Naive thymus-derived CD4-positive, alpha-beta T cell (primary cell): ENCODE data around the gene LZTR1. TPM values are rescaled to one million over a fixed set of nuclear protein-coding genes. Genes with fewer than 3 reads are reported as not detected.

Experiments
- ATAC-seq: fragments of 150-1000 bp; cut with Tn5 transposase; 2 replicates; pipeline ENCODE4 v1.10.0; 2021; ENCODE audit warnings: mild to moderate bottlenecking, moderate library complexity
- CTCF ChIA-PET: fragments of 350-600 bp; sonication (Branson Sonifier 250); formaldehyde crosslinking; loops from one replicate; lab custom pipeline; 2021; ENCODE audit warnings: antibody characterized with exemption; lab: Charles Lee
- POLR2A ChIA-PET: fragments of 350-600 bp; sonication (Branson Sonifier 250); formaldehyde crosslinking; loops from one replicate; lab custom pipeline; 2021; ENCODE audit warnings: antibody characterized with exemption, inconsistent platforms; lab: Charles Lee
- DNase-seq, 9 donors: peaks; one replicate each; pipeline versions ENCODE4 v3.0.0 to v3.0.0-alpha.2; 2020 to 2022; ENCODE audit warnings: mixed read lengths in 1 of 9
- H3K27ac ChIP-seq: one replicate; pipeline ENCODE4 v1.7.0; 2013; ENCODE audit warnings: mild to moderate bottlenecking, low read depth, low read length, moderate library complexity
- H3K27me3 ChIP-seq, 2 donors: one replicate each; pipeline ENCODE4 v1.7.0; 2013; ENCODE audit warnings: low read length in 2 of 2, mild to moderate bottlenecking in 2 of 2, moderate library complexity in 2 of 2; ENCODE audit not compliant: control insufficient read depth in 2 of 2, insufficient read depth in 2 of 2
- H3K36me3 ChIP-seq, 3 experiments: 1 replicate in 2 of 3; 2 replicates in 1 of 3; pipeline ENCODE4 v1.7.0; 2013; ENCODE audit warnings: low read length in 3 of 3, mild to moderate bottlenecking in 3 of 3, moderate library complexity in 1 of 3; ENCODE audit not compliant: insufficient read depth in 3 of 3, control insufficient read depth in 2 of 3
- H3K4me1 ChIP-seq, 2 donors: one replicate each; pipeline ENCODE4 v1.7.0; 2013; ENCODE audit warnings: low read length in 2 of 2, mild to moderate bottlenecking in 2 of 2, moderate library complexity in 1 of 2; ENCODE audit not compliant: control insufficient read depth in 2 of 2, insufficient read depth in 2 of 2
- H3K4me3 ChIP-seq: 2 replicates; pipeline ENCODE4 v1.7.0; 2013; ENCODE audit warnings: mild to moderate bottlenecking, low read length
- H3K9me3 ChIP-seq, 3 experiments: 1 replicate in 2 of 3; 2 replicates in 1 of 3; pipeline ENCODE4 v1.7.0; 2013; ENCODE audit warnings: low read length in 3 of 3; ENCODE audit not compliant: control insufficient read depth in 2 of 3
- H3K27ac Mint-ChIP-seq, 9 donors: one replicate each; pipeline ENCODE4 v1.8.0; 2020 to 2022; ENCODE audit warnings: mixed read lengths in 9 of 9, mild to moderate bottlenecking in 8 of 9, moderate library complexity in 5 of 9, inconsistent platforms in 2 of 9
- H3K27me3 Mint-ChIP-seq, 5 donors: one replicate each; pipeline ENCODE4 v1.8.0; 2021 to 2022; ENCODE audit warnings: mixed read lengths in 5 of 5, mild to moderate bottlenecking in 1 of 5
- H3K36me3 Mint-ChIP-seq, 5 donors: one replicate each; pipeline ENCODE4 v1.8.0; 2020 to 2022; ENCODE audit warnings: mixed read lengths in 5 of 5, mild to moderate bottlenecking in 3 of 5, inconsistent platforms in 1 of 5
- H3K4me1 Mint-ChIP-seq, 7 donors: one replicate each; pipeline ENCODE4 v1.8.0; 2020 to 2022; ENCODE audit warnings: mixed read lengths in 7 of 7, mild to moderate bottlenecking in 3 of 7, inconsistent platforms in 1 of 7
- H3K4me3 Mint-ChIP-seq, 10 donors: one replicate each; pipeline ENCODE4 v1.8.0; 2020 to 2022; ENCODE audit warnings: mild to moderate bottlenecking in 10 of 10, mixed read lengths in 10 of 10, moderate library complexity in 6 of 10, inconsistent platforms in 2 of 10
- H3K9me3 Mint-ChIP-seq, 11 donors: one replicate each; pipeline ENCODE4 v1.8.0; 2020 to 2022; ENCODE audit warnings: mixed read lengths in 11 of 11, mild to moderate bottlenecking in 4 of 11, inconsistent platforms in 1 of 11, moderate library complexity in 1 of 11
- intact Hi-C, 2 donors: fragments of 100-400 bp; cut with micrococcal nuclease; formaldehyde crosslinking; loops; one replicate each; pipeline ENCODE4 v1.15.1; 2023
- polyA plus RNA-seq, 2 donors: library from polyadenylated mRNA; unstranded; fragments of 300-500 nt; fragmentation: Illumina TruSeq; gene quantifications; one replicate each; pipeline ENCODE4 v1.2.3, GENCODE V29; 2021
- total RNA-seq, 6 experiments: library from RNA in 5 of 6; stranded (reverse) in 5 of 6; gene quantifications; 1 replicate in 5 of 6; 2 replicates in 1 of 6; pipeline ENCODE4 v1.2.3 and lab custom pipeline; 2021 to 2026

LZTR1 gene
- total and polyA plus RNA-seq, 7 experiments from 2014 or later, result 11.4 to 104 (median 71.2) TPM

DNA sequence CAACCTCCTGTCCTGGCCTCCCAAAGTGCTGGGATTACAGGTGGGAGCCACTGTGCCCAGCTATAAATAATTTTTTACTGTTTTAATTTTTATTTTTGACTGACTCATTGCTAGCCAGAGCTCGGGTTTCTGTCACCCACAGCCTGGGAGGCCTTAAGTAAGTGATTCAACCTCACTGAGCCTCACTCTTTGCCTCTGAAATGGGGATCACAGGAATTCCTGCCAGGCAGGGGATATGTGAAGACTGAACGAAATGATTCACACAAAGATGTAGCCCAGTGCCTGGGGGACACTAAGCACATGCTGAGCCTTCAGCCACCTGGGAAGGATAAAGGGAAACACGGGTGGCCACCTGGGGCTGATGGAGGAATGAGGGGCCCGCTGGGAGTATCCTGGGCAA, 59.8 kb downstream of the LZTR1 start:
- POLR2A ChIA-PET, result no interaction called here
- H3K4me3 Mint-ChIP-seq, result no peak overlapping the region
- ATAC-seq, result no peak
- Histone ChIP-seq H3K4me3 (no peak overlapping the region), H3K27me3 (no peaks in the 10 kb centered on the region), H3K36me3 (no peaks in the 10 kb centered on the region), H3K9me3 (no peaks in the 10 kb centered on the region), H3K4me1 (peaks cover 6 to 16% of the 10 kb centered on the region in 2 donors), H3K27ac (no peak overlapping the region)
- CTCF ChIA-PET, result no interaction called here
- peaks cover 12 to 25% (median 21%) of the 10 kb centered on the region in 7 donors for H3K4me1 Mint-ChIP-seq
- H3K36me3 Mint-ChIP-seq, result peaks cover 0 to 3% (median 0%) of the 10 kb centered on the region in 5 donors
- no peak for DNase-seq
- peaks cover 0 to 1% (median 0%) of the 10 kb centered on the region in 11 donors for H3K9me3 Mint-ChIP-seq
- no peak overlapping the region for H3K27ac Mint-ChIP-seq
- intact Hi-C loops, result no loop called here
- peaks cover 16 to 44% (median 32%) of the 10 kb centered on the region in 5 donors for H3K27me3 Mint-ChIP-seq

DNA sequence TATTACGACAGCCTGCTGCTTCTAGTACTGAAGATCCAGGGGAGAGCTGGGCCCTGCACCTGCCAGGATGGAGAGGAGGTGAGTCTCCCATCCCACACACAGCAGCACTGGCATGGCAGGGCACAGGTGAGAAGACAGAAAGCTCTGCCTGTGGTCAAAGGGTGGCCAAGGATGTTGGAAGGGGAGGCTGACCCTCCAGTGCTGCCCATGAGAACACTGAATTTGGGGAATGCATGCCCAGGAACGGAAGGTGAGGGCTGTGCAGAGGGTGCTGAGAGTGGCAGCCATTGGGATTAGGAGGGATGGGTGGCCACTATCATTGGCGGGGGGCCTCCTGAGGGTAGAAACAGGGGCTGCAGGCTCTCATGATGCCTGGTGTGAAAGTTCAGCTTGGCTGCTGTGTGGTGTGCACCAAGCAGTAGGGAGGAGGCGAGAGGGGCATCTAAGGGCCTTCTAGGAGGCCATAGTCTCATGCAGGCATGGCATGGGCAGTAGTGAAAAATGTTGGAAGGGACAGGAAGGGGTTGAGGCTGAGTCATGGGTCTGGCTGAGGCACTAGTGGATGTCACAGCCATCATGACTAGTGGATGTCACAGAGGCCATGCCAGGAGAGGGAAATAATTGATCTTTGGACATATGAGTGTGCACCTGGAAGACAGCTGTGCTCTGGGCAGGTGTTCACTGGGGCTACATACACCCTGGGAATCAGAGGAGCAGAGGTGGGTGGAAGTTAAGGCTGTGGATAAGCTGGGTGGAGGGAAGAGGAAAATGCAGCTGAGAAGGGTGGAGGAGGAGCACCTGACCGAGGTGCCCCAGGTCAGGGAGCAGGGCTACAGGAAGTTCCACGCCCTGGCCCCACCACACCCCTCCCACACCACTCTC, 61.1 kb downstream of the LZTR1 start:
- Histone ChIP-seq H3K27me3 (no peaks in the 10 kb centered on the region), H3K9me3 (no peaks in the 10 kb centered on the region), H3K36me3 (no peaks in the 10 kb centered on the region), H3K27ac (no peak overlapping the region), H3K4me1 (peaks cover 6 to 16% of the 10 kb centered on the region in 2 donors), H3K4me3 (no peak overlapping the region)
- Mint-ChIP-seq H3K4me1 (peaks cover 12 to 25% (median 21%) of the 10 kb centered on the region in 7 donors), H3K36me3 (peaks cover 0 to 3% (median 0%) of the 10 kb centered on the region in 5 donors), H3K9me3 (peaks cover 0 to 1% (median 0%) of the 10 kb centered on the region in 11 donors), H3K27ac (peak overlapping the region in 1 of 9 donors; percentile 27), H3K27me3 (peaks cover 16 to 39% (median 32%) of the 10 kb centered on the region in 5 donors), H3K4me3 (peak overlapping the region in 2 of 10 donors; percentile 20 to 41)
- DNase-seq, result no peak
- ChIA-PET CTCF (no interaction called here), POLR2A (no interaction called here)
- ATAC-seq, result no peak
- intact Hi-C loops, result no loop called here

DNA sequence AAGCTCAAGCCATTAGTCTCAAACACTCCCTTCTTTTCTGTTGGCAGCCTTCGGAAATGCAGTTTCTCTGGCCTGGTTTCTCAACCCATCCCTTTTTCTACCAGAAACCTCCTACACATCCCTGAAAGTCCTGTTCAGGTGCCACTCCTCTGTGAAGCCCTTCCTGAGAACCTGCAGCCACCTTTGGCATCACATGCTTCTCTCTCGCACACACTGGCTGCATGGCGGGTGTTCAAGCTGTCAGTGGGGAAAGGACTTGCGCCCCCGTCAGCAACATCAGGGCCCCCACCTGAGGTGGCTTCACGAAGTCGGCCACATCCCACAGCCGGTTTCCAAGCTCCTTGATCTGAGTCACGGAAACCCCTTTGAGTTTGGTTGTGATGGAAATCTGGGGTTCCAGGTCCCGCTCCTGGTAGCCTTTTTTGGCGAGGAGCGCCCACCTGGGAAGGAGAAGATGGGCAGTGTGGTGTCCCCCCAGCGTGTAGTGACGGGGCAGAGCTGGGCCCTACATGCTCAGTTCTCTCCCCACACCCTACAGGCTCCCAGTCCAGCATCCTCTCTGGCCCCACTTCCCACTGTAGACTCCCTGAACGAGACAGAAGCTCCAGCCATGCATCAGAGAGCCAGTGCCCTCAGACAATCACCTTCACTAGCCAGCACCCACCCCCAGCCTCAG, 61.9 kb downstream of the LZTR1 start:
- H3K27ac Mint-ChIP-seq, result peak overlapping the region in 1 of 9 donors; percentile 27
- no peak for ATAC-seq
- H3K4me3 Mint-ChIP-seq, result peak overlapping the region in 2 of 10 donors; percentile 18 to 41

DNA sequence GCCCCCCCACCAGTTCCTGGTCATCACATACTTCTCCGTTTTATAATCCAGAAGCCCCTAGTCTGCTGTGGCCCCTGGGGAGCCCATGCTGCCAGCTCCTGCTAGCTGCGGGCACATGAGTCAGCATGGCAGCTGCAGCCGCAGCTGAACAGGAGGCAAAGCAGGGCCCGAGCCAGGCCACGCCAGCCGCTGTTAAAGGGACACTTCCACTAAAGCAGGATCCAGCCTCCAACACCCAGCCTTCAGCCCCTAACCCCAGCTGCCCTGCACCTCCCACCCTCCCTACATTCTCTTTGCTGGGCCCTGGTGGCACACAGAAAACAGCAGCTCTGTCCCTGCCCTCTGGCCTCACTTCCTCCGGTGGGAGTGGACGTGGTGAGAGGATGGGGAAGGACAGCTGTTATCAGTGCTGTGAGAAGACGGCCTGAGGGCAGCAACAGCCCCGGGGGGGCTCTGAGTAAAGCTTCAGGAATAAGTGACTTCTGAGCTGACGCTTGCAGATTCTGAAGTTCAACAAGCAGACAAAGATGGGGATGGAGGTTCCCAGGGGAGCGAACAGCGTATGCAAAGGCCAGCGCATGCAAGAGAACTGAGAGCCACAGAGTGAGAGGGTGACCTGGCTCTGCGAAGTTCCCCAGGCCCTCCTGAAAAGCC, 63.0 kb downstream of the LZTR1 start:
- POLR2A ChIA-PET, result interaction anchor here (0.5 kb wide), 1 partner anchor 175 kb away, joined by 3 read pairs; no protein-coding TSS in a partner anchor
- peaks cover 0 to 1% (median 0%) of the 10 kb centered on the region in 11 donors for H3K9me3 Mint-ChIP-seq
- Histone ChIP-seq H3K27me3 (no peaks in the 10 kb centered on the region), H3K4me3 (peak overlapping the region; percentile 16), H3K4me1 (peaks cover 6 to 16% of the 10 kb centered on the region in 2 donors), H3K9me3 (no peaks in the 10 kb centered on the region), H3K36me3 (no peaks in the 10 kb centered on the region), H3K27ac (no peak overlapping the region)
- H3K36me3 Mint-ChIP-seq, result no peaks in the 10 kb centered on the region
- peak overlapping the region; percentile 51 to 75 (median 68) for H3K4me3 Mint-ChIP-seq
- DNase-seq (no peak), ATAC-seq (peak; percentile 30)
- H3K27ac Mint-ChIP-seq, result peak overlapping the region in 5 of 9 donors; percentile 55 to 78 (median 70)
- peaks cover 13 to 31% (median 26%) of the 10 kb centered on the region in 5 donors for H3K27me3 Mint-ChIP-seq
- CTCF ChIA-PET, result no interaction called here
- intact Hi-C loops, result loop anchor here in 1 of 2 donors (1.0 kb wide), 1 partner anchor 43 kb away; the partner anchor contains the start of gene THAP7
- H3K4me1 Mint-ChIP-seq, result peaks cover 12 to 25% (median 21%) of the 10 kb centered on the region in 7 donors

More for the DNA sequence above, 61.9 kb downstream of the LZTR1 start:
- H3K9me3 ChIP-seq, result no peaks in the 10 kb centered on the region
- H3K27me3 ChIP-seq, result no peaks in the 10 kb centered on the region
- DNase-seq, result no peak
- no peak overlapping the region for H3K27ac ChIP-seq
- POLR2A ChIA-PET, result no interaction called here
- H3K9me3 Mint-ChIP-seq, result peaks cover 0 to 1% (median 0%) of the 10 kb centered on the region in 11 donors
- H3K4me1 ChIP-seq, result peaks cover 6 to 16% of the 10 kb centered on the region in 2 donors
- peaks cover 0 to 3% (median 0%) of the 10 kb centered on the region in 5 donors for H3K36me3 Mint-ChIP-seq
- H3K4me1 Mint-ChIP-seq, result peaks cover 12 to 25% (median 21%) of the 10 kb centered on the region in 7 donors
- peaks cover 13 to 34% (median 30%) of the 10 kb centered on the region in 5 donors for H3K27me3 Mint-ChIP-seq
- H3K4me3 ChIP-seq, result no peak overlapping the region
- CTCF ChIA-PET, result interaction anchor here (0.6 kb wide), 1 partner anchor 1998 kb away, joined by 3 read pairs; no protein-coding TSS in a partner anchor
- intact Hi-C loops, result no loop called here
- no peaks in the 10 kb centered on the region for H3K36me3 ChIP-seq

DNA sequence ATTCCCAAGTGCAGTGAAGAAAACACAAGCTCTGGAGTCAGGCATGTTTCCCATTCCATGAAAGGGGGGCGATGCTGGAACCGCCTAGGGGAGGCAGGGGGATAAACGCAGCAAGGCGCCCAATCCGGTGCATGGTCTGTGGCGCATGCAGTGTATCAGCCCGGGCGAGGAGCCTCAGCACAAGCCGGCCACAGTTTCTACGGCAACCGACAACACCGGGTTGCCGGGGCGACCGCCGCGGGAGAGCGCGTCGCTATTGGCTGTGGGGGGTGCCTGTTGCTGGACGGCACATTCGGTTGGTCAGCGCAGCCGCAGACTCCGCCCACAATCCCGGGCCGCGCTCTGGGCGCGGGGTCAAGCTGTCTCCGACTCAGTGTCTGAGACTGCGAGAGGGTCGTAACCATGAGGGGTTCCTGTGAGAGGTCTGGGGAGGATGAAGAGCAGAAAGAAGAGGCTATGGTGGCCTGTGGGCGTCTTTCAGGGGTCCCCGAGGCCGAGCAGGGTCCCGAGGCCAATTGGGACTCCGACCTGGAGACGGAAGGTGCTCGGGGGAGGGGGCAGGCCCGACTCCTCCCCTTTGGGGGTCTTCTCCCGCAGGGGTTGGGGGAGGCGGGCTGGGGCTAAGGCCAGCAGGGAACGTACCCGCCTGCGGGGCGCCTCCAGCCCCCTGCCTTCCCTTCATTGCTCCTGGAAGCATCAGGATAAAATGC, 63.6 kb downstream of the LZTR1 start, which contains the start of gene LRRC74B:
LRRC74B (plus strand) TSS at position 362 of the 710 bp plus-strand sequence; CDS start at position 403, 41 bp downstream.
- peaks cover 6 to 16% of the 10 kb centered on the region in 2 donors for H3K4me1 ChIP-seq
- ChIA-PET POLR2A (interaction anchor here (1.0 kb wide), 1 partner anchor 43 kb away, joined by 3 read pairs; no protein-coding TSS in a partner anchor), CTCF (no interaction called here)
- no peaks in the 10 kb centered on the region for H3K9me3 ChIP-seq
- intact Hi-C loops, result loop anchor here in 1 of 2 donors (1.0 kb wide), 1 partner anchor 43 kb away; the partner anchor contains the start of gene THAP7
- ATAC-seq (peak; percentile 97), DNase-seq (peak; percentile 33 to 72 (median 62))
- Mint-ChIP-seq H3K36me3 (no peaks in the 10 kb centered on the region), H3K9me3 (peaks cover 0 to 1% (median 0%) of the 10 kb centered on the region in 11 donors), H3K4me1 (peaks cover 12 to 25% (median 21%) of the 10 kb centered on the region in 7 donors), H3K4me3 (peak within 1 kb of the TSS; percentile 51 to 75 (median 68)), H3K27me3 (peaks cover 12 to 31% (median 24%) of the 10 kb centered on the region in 5 donors), H3K27ac (peak within 1 kb of the TSS in 6 of 9 donors; percentile 62 to 92 (median 73))
- H3K4me3 ChIP-seq, result peak within 1 kb of the TSS; percentile 16
- no peaks in the 10 kb centered on the region for H3K36me3 ChIP-seq
- no peaks in the 10 kb centered on the region for H3K27me3 ChIP-seq
- H3K27ac ChIP-seq, result no peak within 1 kb of the TSS
